ENCODE measurements around the gene MRPL24.

GRCh38 chr1:156746728-156747631, 6.1 kb upstream of the MRPL24 start:
- TF ChIP-seq, protein P1, sequence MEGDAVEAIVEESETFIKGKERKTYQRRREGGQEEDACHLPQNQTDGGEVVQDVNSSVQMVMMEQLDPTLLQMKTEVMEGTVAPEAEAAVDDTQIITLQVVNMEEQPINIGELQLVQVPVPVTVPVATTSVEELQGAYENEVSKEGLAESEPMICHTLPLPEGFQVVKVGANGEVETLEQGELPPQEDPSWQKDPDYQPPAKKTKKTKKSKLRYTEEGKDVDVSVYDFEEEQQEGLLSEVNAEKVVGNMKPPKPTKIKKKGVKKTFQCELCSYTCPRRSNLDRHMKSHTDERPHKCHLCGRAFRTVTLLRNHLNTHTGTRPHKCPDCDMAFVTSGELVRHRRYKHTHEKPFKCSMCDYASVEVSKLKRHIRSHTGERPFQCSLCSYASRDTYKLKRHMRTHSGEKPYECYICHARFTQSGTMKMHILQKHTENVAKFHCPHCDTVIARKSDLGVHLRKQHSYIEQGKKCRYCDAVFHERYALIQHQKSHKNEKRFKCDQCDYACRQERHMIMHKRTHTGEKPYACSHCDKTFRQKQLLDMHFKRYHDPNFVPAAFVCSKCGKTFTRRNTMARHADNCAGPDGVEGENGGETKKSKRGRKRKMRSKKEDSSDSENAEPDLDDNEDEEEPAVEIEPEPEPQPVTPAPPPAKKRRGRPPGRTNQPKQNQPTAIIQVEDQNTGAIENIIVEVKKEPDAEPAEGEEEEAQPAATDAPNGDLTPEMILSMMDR (IDR thresholded peaks at IDR 0.05 in 2 of 3, conservative IDR thresholded peaks at IDR 0.05 in 1 of 3; ENCODE audit: control insufficient read depth in 2 of 3, extremely low read depth in 1 of 3, insufficient read depth in 1 of 3, low read depth in 3 of 3, low read length in 3 of 3) = peak in 2 of 3 experiments; percentile 7 to 18; a peak in 2 of 6 replicates
- TF ChIP-seq REST (IDR thresholded peaks at IDR 0.05; ENCODE audit: low read depth, low read length) = no peak
- no peak for TF ChIP-seq POLR2AphosphoS2 (IDR thresholded peaks at IDR 0.05; ENCODE audit: low read depth, low read length)
- TF ChIP-seq EGR1 (IDR thresholded peaks at IDR 0.05; ENCODE audit: borderline replicate concordance in 1 of 2, low read depth in 2 of 2, low read length in 2 of 2) = no peak
